Measurements from ENCODE around the gene NEK5.

NEK5 gene

GRCh38 chr13:52002361-52002760 lies 126.5 kb downstream of the NEK5 start:
- Mint-ChIP-seq H3K36me3 (ENCODE audit: low read depth) (no peaks in the 10 kb centered on the region), H3K9me3 (no peaks in the 10 kb centered on the region), H3K27ac (no peak overlapping the region), H3K4me1 (no peaks in the 10 kb centered on the region), H3K27me3 (peaks cover 10% of the 10 kb centered on the region), H3K4me3 (no peak overlapping the region)
- DNase-seq (no peak), ATAC-seq (no peak)

- Mint-ChIP-seq H3K27ac (no peak overlapping the region), H3K4me1 (no peaks in the 10 kb centered on the region), H3K9me3 (no peaks in the 10 kb centered on the region), H3K36me3 (ENCODE audit: low read depth) (no peaks in the 10 kb centered on the region), H3K27me3 (peaks cover 12% of the 10 kb centered on the region), H3K4me3 (no peak overlapping the region)
- peak; percentile 55 for ATAC-seq
- DNase-seq = no peak
Observed at GRCh38 chr13:52001120-52001731, 127.6 kb downstream of the NEK5 start.

GRCh38 chr13:51999921-52000320 lies 129.0 kb downstream of the NEK5 start:
- Mint-ChIP-seq H3K9me3 (no peaks in the 10 kb centered on the region), H3K27me3 (peaks cover 12% of the 10 kb centered on the region), H3K27ac (no peak overlapping the region), H3K36me3 (ENCODE audit: low read depth) (no peaks in the 10 kb centered on the region), H3K4me3 (no peak overlapping the region), H3K4me1 (no peaks in the 10 kb centered on the region)
- DNase-seq (no peak), ATAC-seq (no peak)

DNA sequence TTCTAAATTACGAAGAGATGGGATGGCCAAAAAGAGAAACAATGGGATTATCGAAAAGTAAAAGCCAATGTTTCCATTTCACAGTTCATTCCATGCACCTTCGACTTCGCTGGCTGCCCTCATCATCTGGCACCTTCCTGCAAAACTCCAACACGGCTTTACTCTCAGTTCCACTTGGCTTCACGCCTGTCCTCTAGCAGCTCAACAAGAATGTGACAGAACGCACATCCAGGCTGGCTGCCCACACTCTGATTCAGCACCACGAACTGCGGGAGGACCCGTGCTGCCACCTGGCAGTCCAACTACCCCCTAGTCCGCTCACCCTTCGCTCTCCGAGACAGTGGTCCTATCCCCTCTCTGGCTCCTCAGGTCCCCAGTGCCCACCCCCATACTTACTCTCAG lies 129.4 kb downstream of the NEK5 start:
- Mint-ChIP-seq H3K36me3 (ENCODE audit: low read depth) (no peaks in the 10 kb centered on the region), H3K4me3 (no peak overlapping the region), H3K27ac (no peak overlapping the region), H3K9me3 (no peaks in the 10 kb centered on the region), H3K4me1 (no peaks in the 10 kb centered on the region), H3K27me3 (peaks cover 12% of the 10 kb centered on the region)
- ATAC-seq = no peak
- no peak for DNase-seq

DNA sequence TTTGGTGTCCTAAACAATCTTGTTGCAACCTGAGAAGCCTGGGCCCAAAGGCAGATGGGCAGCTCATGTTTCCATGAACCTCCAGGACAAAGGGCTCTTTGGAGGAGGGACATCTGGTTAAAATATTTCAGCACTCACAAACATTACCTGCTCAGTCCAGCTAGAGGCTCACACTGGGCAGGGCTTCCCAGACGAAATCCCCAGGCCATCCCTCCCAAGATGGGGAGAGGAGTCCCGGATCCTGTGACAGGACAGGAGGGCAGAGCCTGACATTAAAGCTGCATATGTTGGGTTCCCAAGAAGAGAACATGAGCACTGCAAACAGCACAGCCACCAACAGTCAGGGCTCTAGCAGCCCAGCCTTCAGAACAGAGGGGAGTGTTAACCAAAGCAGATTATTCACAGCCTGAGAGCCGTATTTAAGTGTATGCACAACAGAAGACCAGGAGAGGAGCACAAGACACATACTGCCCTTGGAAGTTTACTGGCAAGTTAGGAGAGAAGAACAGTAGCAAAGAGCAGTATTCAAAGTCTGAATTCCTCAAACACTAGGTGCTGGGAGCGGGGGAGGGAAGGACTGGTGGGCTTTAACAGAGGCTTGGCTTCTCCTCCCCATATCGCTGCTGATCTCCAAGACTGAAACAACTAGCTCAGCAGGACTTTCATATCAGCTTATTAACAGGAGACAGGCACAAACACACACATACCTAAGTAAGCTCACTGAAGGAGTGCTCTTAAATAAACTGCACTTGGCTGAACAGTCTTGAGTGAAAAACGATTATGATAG lies 130.0 kb downstream of the NEK5 start:
- H3K36me3 Mint-ChIP-seq (ENCODE audit: low read depth) = no peaks in the 10 kb centered on the region
- H3K4me1 Mint-ChIP-seq = no peaks in the 10 kb centered on the region
- no peak overlapping the region for H3K27ac Mint-ChIP-seq
- no peaks in the 10 kb centered on the region for H3K9me3 Mint-ChIP-seq
- peaks cover 12% of the 10 kb centered on the region for H3K27me3 Mint-ChIP-seq
- ATAC-seq (no peak), DNase-seq (no peak)
- no peak overlapping the region for H3K4me3 Mint-ChIP-seq

DNA sequence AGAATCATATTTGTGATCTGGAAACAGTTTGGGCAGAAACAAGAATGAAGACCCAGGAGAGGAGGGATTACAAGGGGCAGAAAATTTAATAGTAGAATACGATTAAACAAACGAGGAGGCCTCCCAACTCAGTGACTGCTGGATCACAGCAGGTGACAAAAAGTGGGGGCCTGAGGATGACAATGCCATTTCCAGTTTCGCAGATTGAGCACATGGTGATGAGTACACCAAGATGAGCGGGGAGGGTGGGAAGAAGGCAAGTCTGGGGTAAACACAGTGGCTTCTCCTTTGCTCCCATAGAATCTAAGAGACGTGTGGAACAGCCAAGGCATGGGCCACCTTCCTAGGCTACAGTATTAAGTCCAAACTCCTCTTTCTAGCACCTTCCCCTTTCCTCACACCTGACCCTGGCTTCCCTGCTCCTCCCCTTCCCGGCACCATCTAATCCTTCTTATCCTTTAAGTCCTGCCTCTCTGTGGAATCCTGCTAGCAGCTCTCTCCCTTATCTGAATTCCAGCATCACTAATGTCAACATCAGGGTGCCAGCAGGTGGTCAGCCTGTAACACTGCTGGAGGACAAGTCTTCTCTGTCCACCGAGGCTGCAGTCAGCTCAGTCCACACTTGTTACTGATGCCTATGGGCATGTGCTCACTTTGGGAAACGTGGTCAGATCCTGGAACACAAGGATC lies 131.1 kb downstream of the NEK5 start:
- H3K4me1 Mint-ChIP-seq = no peaks in the 10 kb centered on the region
- no peak overlapping the region for H3K4me3 Mint-ChIP-seq
- H3K27me3 Mint-ChIP-seq = peaks cover 12% of the 10 kb centered on the region
- no peak overlapping the region for H3K27ac Mint-ChIP-seq
- no peaks in the 10 kb centered on the region for H3K36me3 Mint-ChIP-seq (ENCODE audit: low read depth)
- H3K9me3 Mint-ChIP-seq = no peaks in the 10 kb centered on the region
- DNase-seq = no peak
- ATAC-seq = no peak

- Mint-ChIP-seq H3K27ac (no peak overlapping the region), H3K4me3 (no peak overlapping the region), H3K36me3 (ENCODE audit: low read depth) (no peaks in the 10 kb centered on the region), H3K9me3 (no peaks in the 10 kb centered on the region), H3K4me1 (no peaks in the 10 kb centered on the region), H3K27me3 (peaks cover 12% of the 10 kb centered on the region)
- ATAC-seq (no peak), DNase-seq (no peak)
Observed at GRCh38 chr13:51997186-51997585, 131.7 kb downstream of the NEK5 start.

- peaks cover 12% of the 10 kb centered on the region for H3K27me3 Mint-ChIP-seq
- DNase-seq = no peak
Observed at GRCh38 chr13:51996641-51997040, 132.2 kb downstream of the NEK5 start.

GRCh38 chr13:51995677-51996551 lies 133.0 kb downstream of the NEK5 start:
- ATAC-seq (no peak), DNase-seq (no peak)
- Mint-ChIP-seq H3K27ac (no peak overlapping the region), H3K27me3 (peaks cover 12% of the 10 kb centered on the region), H3K36me3 (ENCODE audit: low read depth) (no peaks in the 10 kb centered on the region), H3K9me3 (no peaks in the 10 kb centered on the region), H3K4me1 (no peaks in the 10 kb centered on the region), H3K4me3 (no peak overlapping the region)

More at GRCh38 chr13:51996641-51997040, 132.2 kb downstream of the NEK5 start:
- no peak for ATAC-seq
- Mint-ChIP-seq H3K4me3 (no peak overlapping the region), H3K4me1 (no peaks in the 10 kb centered on the region), H3K36me3 (ENCODE audit: low read depth) (no peaks in the 10 kb centered on the region), H3K27ac (no peak overlapping the region), H3K9me3 (no peaks in the 10 kb centered on the region)

- no peak overlapping the region for H3K27ac Mint-ChIP-seq
- H3K36me3 Mint-ChIP-seq (ENCODE audit: low read depth) = no peaks in the 10 kb centered on the region
- ATAC-seq (no peak), DNase-seq (no peak)
- no peak overlapping the region for H3K4me3 Mint-ChIP-seq
- no peaks in the 10 kb centered on the region for H3K4me1 Mint-ChIP-seq
- H3K9me3 Mint-ChIP-seq = no peaks in the 10 kb centered on the region
- H3K27me3 Mint-ChIP-seq = peaks cover 2% of the 10 kb centered on the region
Observed at GRCh38 chr13:51993713-51994112, 135.2 kb downstream of the NEK5 start.

GRCh38 chr13:51988988-51989618 lies 139.8 kb downstream of the NEK5 start:
- Mint-ChIP-seq H3K9me3 (peaks cover 3% of the 10 kb centered on the region), H3K27me3 (peaks cover 2% of the 10 kb centered on the region)
- ATAC-seq = no peak

More at GRCh38 chr13:51988988-51989618, 139.8 kb downstream of the NEK5 start:
- Mint-ChIP-seq H3K36me3 (ENCODE audit: low read depth) (no peaks in the 10 kb centered on the region), H3K27ac (no peak overlapping the region), H3K4me1 (no peaks in the 10 kb centered on the region), H3K4me3 (no peak overlapping the region)
- no peak for DNase-seq
